Coronary artery (tissue), 2 donors: ENCODE data around the gene MARCHF3.
"Not testable (repeated sequence)": the region's sequence is repeated elsewhere in the genome, so short reads cannot be mapped to it uniquely, and the experiment has no call there.

Experiments
- DNase-seq: peaks from one replicate; pipeline ENCODE4 v3.0.0-alpha.2; 2017; ENCODE audit warnings: low spot score
- H3K27ac ChIP-seq, 2 donors: fragments of 200-600 bp; sonication (generic); one replicate each; pipeline ENCODE4 v1.5.1; 2016 to 2019
- H3K4me3 ChIP-seq: fragments of 200-600 bp; sonication (generic); 2 replicates; pipeline ENCODE4 v1.5.1; 2016; ENCODE audit warnings: mild to moderate bottlenecking, moderate library complexity
- TF ChIP-seq, protein P1 (sequence below): fragments of 200-600 bp; sonication (generic); IDR thresholded peaks from one replicate; pipeline ENCODE4 v1.5.1; 2019; ENCODE audit warnings: antibody characterized with exemption

The MARCHF3 gene

DNA sequence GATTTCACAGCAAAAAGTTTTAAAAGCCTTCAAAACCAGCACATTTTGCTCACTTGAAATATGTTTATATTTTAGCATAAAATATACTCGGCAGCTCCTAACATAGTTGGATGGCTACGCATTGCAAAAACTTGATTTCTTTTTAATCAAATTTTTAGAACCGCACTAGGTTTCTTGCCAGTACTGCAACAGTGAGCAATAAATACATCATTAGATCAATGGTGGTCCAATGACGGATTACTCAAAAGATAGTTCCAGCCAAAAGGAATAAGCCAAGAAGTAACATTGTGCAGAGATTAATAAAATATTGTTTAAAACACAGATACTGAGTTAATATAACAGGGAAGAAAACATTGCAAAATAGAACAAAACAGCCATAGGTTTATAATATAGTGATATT lies 5.5 kb downstream of the MARCHF3 start:
- DNase-seq, result no peak
- H3K4me3 ChIP-seq, result no peak overlapping the region
- H3K27ac ChIP-seq, result no peak overlapping the region
- TF ChIP-seq, protein P1, sequence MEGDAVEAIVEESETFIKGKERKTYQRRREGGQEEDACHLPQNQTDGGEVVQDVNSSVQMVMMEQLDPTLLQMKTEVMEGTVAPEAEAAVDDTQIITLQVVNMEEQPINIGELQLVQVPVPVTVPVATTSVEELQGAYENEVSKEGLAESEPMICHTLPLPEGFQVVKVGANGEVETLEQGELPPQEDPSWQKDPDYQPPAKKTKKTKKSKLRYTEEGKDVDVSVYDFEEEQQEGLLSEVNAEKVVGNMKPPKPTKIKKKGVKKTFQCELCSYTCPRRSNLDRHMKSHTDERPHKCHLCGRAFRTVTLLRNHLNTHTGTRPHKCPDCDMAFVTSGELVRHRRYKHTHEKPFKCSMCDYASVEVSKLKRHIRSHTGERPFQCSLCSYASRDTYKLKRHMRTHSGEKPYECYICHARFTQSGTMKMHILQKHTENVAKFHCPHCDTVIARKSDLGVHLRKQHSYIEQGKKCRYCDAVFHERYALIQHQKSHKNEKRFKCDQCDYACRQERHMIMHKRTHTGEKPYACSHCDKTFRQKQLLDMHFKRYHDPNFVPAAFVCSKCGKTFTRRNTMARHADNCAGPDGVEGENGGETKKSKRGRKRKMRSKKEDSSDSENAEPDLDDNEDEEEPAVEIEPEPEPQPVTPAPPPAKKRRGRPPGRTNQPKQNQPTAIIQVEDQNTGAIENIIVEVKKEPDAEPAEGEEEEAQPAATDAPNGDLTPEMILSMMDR, result no peak

DNA sequence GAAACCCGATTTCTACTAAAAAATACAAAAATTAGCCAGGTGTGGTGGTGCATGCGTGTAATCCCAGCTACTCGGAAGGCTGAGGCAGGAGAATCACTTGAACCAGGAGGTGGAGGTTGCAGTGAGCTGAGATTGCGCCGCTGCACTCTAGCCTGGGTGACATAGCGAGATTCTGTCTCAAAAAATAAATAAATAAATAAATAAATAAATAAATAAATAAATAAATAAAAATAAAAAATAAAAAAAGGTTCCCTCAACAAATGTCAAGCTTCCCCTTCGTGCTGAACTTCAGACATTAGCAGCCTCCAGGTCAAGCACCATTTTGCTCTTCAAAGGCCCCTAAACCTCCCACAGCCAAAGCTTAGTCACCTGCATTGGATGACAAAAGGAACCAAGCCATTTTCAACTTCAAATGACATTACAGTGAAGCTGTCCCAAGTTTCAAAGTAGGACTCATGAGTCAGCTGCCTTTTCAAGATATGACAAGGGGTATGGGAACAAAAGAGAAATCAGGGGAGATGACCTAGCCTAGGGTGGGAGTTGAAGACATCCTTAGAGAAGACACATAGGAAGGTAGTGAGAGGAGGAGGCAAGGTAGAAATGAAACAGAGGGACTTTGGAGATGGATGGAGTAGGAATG lies 6.7 kb downstream of the MARCHF3 start:
- not testable (repeated sequence) for DNase-seq, H3K27ac ChIP-seq, H3K4me3 ChIP-seq

DNA sequence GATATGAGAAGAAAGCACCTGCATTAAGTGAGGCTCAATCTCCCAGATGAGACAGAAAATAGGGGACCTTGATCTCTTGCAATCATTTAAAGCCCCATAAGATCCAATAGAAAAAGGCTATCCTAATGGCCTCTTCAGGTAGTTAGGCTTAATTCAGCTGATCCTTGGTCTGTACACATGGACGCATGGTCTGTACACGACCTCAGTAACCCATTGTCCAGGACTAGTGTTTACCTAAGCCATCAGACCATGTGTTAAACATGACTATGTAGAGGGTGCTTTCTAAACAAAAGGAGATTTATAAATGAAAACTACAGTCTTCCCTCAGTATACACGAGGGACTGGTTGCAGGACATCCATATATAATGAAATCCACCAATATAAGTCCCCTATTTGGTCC lies 7.5 kb downstream of the MARCHF3 start:
- no peak for DNase-seq
- TF ChIP-seq, protein P1, result no peak
- no peak overlapping the region for H3K4me3 ChIP-seq
- no peak overlapping the region for H3K27ac ChIP-seq

DNA sequence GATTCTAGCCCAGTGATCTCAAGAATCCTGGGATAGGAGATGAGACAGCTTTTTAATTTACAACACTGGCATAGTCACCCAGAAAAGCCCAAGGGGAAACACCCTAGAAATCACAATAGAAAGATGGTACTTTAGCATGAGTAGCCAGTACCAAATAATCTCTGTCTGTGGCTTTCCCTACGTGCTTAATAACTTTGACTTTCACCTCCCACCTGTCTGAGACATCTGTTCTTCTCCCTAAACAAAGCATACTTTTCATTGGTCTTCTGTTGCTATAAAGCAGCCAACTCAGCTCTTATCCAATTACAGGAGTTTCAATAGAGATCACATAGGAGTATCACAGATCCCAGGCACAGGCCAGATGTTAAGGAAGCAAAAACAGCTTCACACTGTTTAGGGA lies 10.4 kb downstream of the MARCHF3 start:
- no peak for DNase-seq
- Histone ChIP-seq H3K4me3 (no peak overlapping the region), H3K27ac (no peak overlapping the region)
- TF ChIP-seq, protein P1, result no peak

DNA sequence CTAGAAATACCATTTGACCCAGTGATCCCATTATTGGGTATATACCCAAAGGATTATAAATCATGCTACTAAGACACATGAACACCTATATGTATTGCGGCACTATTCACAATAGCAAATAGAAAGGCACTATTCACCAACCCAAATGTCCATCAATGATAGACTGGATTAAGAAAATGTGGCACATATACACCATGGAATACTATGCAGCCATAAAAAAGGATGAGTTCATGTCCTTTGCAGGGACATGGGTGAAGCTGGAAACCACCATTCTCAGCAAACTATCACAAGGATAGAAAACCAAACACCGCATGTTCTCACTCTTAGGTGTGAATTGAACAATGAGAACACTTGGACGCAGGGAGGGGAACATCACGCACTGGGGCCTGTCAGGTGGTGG lies 13.6 kb downstream of the MARCHF3 start:
- not testable (repeated sequence) for H3K27ac ChIP-seq, DNase-seq, H3K4me3 ChIP-seq

DNA sequence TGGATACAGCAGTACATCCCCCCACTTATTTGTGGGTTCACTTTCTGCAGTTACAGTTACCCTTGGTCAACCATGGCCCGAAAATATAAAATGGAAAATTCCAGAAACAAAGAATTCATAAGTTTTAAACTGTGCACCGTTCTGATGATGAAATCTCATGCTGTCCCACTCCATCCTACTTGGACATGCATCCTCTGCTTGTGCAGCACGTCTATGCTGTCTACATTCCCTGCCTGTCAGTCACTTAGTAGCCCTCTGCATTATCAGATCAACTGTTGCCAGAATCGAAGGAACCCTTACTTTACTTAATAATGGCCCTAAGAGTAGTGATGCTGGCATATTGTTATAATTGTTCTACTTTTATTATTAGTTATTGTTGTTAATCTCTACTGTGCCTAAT lies 14.6 kb downstream of the MARCHF3 start:
- no peak for DNase-seq
- no peak overlapping the region for H3K27ac ChIP-seq

DNA sequence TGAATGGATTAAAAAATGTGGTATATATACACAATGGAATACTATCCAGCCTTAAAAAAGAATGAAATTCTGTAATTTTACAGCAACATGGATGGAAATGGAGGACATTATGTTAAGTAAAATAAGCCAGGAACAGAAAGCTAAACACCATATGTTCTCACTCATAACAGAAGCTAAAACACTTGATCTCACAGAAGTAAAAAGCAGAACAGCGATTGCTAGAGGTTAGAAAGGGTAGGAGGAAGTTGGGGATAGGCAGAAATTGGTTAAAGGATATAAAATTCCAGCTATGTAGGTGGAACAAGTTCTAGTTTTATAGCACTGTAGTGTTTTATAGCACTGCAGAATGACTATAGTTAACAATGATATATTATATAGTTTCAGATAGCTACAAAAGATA lies 15.8 kb downstream of the MARCHF3 start:
- no peak for DNase-seq
- Histone ChIP-seq H3K4me3 (no peak overlapping the region), H3K27ac (no peak overlapping the region)
- TF ChIP-seq, protein P1, result no peak

More for the DNA sequence above, 14.6 kb downstream of the MARCHF3 start:
- H3K4me3 ChIP-seq, result no peak overlapping the region
- TF ChIP-seq, protein P1, result no peak

DNA sequence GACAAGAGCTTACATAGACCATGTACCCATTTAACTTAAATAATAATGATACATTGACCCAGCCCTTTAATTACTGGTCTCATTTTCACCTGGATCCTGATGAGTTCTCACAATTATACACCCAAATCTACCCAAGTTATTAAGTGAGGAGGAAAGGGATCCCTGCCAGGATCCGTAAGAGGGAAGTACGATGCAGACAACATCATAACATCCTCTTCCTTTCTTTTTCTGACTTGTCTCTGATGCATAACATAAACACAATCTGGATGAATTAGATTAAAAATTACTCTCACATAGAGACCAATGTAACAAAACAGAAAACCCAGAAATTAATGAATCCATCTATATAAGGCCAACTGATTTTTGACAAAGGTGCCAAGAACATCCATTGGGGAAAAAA lies 17.0 kb downstream of the MARCHF3 start:
- no peak for DNase-seq
- Histone ChIP-seq H3K27ac (no peak overlapping the region), H3K4me3 (no peak overlapping the region)
- TF ChIP-seq, protein P1, result no peak
